MM.1S (cell line): ENCODE measurements around the gene TEX264.

Experiments
- DNase-seq: peaks from one replicate; pipeline ENCODE4 v3.0.0-alpha.2; 2015
- H2AFZ ChIP-seq: fragments of 300-600 bp; sonication (generic); 2 replicates; pipeline ENCODE4 v1.6.0; 2016; ENCODE audit warnings: antibody characterized with exemption, low read length
- H3F3A ChIP-seq: fragments of 300-600 bp; sonication (generic); 2 replicates; pipeline ENCODE4 v1.6.1; 2016; ENCODE audit warnings: mild to moderate bottlenecking, antibody characterized with exemption, low read length, moderate library complexity, mixed read lengths; ENCODE audit not compliant: insufficient read depth
- H3K27ac ChIP-seq: fragments of 300-600 bp; sonication (generic); 2 replicates; pipeline ENCODE4 v1.5.1; 2016; ENCODE audit warnings: mild to moderate bottlenecking, low read length
- H3K27me3 ChIP-seq: fragments of 300-600 bp; sonication (generic); replicated peaks from 2 replicates; pipeline ENCODE4 v1.6.0; 2016; ENCODE audit warnings: low read length; ENCODE audit not compliant: insufficient read depth
- H3K36me3 ChIP-seq: fragments of 300-600 bp; sonication (generic); replicated peaks from 2 replicates; pipeline ENCODE4 v1.6.1; 2016; ENCODE audit warnings: mild to moderate bottlenecking, low read length, mixed read lengths; ENCODE audit not compliant: insufficient read depth
- H3K4me1 ChIP-seq: fragments of 300-600 bp; sonication (generic); 2 replicates; pipeline ENCODE4 v1.6.1; 2016; ENCODE audit warnings: low read length, mixed read lengths
- H3K4me2 ChIP-seq: fragments of 300-600 bp; sonication (generic); 2 replicates; pipeline ENCODE4 v1.6.0; 2016; ENCODE audit warnings: low read depth, low read length
- H3K4me3 ChIP-seq: fragments of 300-600 bp; sonication (generic); 2 replicates; pipeline ENCODE4 v1.5.1; 2016; ENCODE audit warnings: low read length, mixed read lengths
- H3K79me2 ChIP-seq: fragments of 300-600 bp; sonication (generic); 2 replicates; pipeline ENCODE4 v1.6.1; 2016; ENCODE audit warnings: mixed run types, low read length, mixed read lengths
- H3K9ac ChIP-seq: fragments of 300-600 bp; sonication (generic); 2 replicates; pipeline ENCODE4 v1.6.1; 2016; ENCODE audit warnings: low read length, mixed read lengths
- H3K9me2 ChIP-seq: fragments of 300-600 bp; sonication (generic); replicated peaks from 2 replicates; pipeline ENCODE4 v1.6.1; 2016; ENCODE audit warnings: mild to moderate bottlenecking, low read length, mixed read lengths; ENCODE audit not compliant: insufficient read depth
- H3K9me3 ChIP-seq: fragments of 300-600 bp; sonication (generic); replicated peaks from 2 replicates; pipeline ENCODE4 v1.6.1; 2016; ENCODE audit warnings: mild to moderate bottlenecking, low read length, mixed read lengths; ENCODE audit not compliant: insufficient read depth
- H4K20me1 ChIP-seq: fragments of 300-600 bp; sonication (generic); 2 replicates; pipeline ENCODE4 v1.6.1; 2016; ENCODE audit warnings: mild to moderate bottlenecking, low read length, moderate library complexity, mixed read lengths; ENCODE audit not compliant: insufficient read depth
- CTCF ChIP-seq: fragments of 300-600 bp; sonication (generic); IDR thresholded peaks from 2 replicates; pipeline ENCODE4 v1.5.1; 2016; ENCODE audit warnings: antibody characterized with exemption, low read length, mixed read lengths
- EZH2 ChIP-seq: fragments of 300-600 bp; sonication (generic); optimal IDR thresholded peaks from 2 replicates; pipeline ENCODE3; 2017; ENCODE audit warnings: low read depth, mild to moderate bottlenecking, antibody characterized with exemption, low read length, mixed read lengths
- EZH2phosphoT487 ChIP-seq: fragments of 300-600 bp; sonication (generic); IDR thresholded peaks from 2 replicates; pipeline ENCODE4 v1.6.1; 2018; ENCODE audit warnings: antibody characterized with exemption, low read length

TEX264 gene

GRCh38 chr3:51686056-51686455, 15.0 kb downstream of the TEX264 start:
- H3K9me2 ChIP-seq, result no peaks in the 10 kb centered on the region
- H3K4me3 ChIP-seq, result peak overlapping the region; percentile 11; the same call in 1 of the 2 replicates

GRCh38 chr3:51686512-51687215, 15.6 kb downstream of the TEX264 start:
- Histone ChIP-seq H3K9ac (peak overlapping the region; percentile 27; the same call in 1 of the 2 replicates), H3K27me3 (no peaks in the 10 kb centered on the region), H3K79me2 (peaks cover 27% of the 10 kb centered on the region), H2AFZ (no peak overlapping the region), H3K4me3 (peak overlapping the region; percentile 11; the same call in 1 of the 2 replicates), H3K9me3 (no peaks in the 10 kb centered on the region), H3K4me1 (peaks cover 25% of the 10 kb centered on the region), H3F3A (peaks cover 4% of the 10 kb centered on the region), H4K20me1 (no peaks in the 10 kb centered on the region), H3K27ac (peak overlapping the region; percentile 44; the same call in 1 of the 2 replicates), H3K9me2 (no peaks in the 10 kb centered on the region), H3K36me3 (0 out of 2 replicates have a peak, but pooled peaks cover 2% of the 10 kb centered on the region), H3K4me2 (peak overlapping the region; percentile 45)
- peak; percentile 82 for DNase-seq
- TF ChIP-seq EZH2, result no peak
- no peak for TF ChIP-seq EZH2phosphoT487
- no peak for TF ChIP-seq CTCF

More at GRCh38 chr3:51686056-51686455, 15.0 kb downstream of the TEX264 start:
- Histone ChIP-seq H2AFZ (no peak overlapping the region), H3K4me2 (peak overlapping the region; percentile 45), H3K79me2 (peaks cover 27% of the 10 kb centered on the region), H3K9me3 (no peaks in the 10 kb centered on the region), H3K9ac (no peak overlapping the region; the same call in 1 of the 2 replicates), H4K20me1 (no peaks in the 10 kb centered on the region), H3K27me3 (no peaks in the 10 kb centered on the region), H3K4me1 (peaks cover 31% of the 10 kb centered on the region), H3K27ac (peak overlapping the region; percentile 44; the same call in 1 of the 2 replicates), H3F3A (peaks cover 11% of the 10 kb centered on the region), H3K36me3 (0 out of 2 replicates have a peak, but pooled peaks cover 2% of the 10 kb centered on the region)
- no peak for DNase-seq
- TF ChIP-seq CTCF (no peak), EZH2phosphoT487 (no peak)

- Histone ChIP-seq H3K4me3 (no peak overlapping the region), H3K36me3 (0 out of 2 replicates have a peak, but pooled peaks cover 2% of the 10 kb centered on the region), H2AFZ (no peak overlapping the region), H3F3A (no peaks in the 10 kb centered on the region), H4K20me1 (no peaks in the 10 kb centered on the region), H3K9me3 (no peaks in the 10 kb centered on the region), H3K9me2 (no peaks in the 10 kb centered on the region), H3K27ac (no peak overlapping the region), H3K9ac (no peak overlapping the region), H3K27me3 (no peaks in the 10 kb centered on the region), H3K79me2 (peaks cover 23% of the 10 kb centered on the region), H3K4me2 (no peak overlapping the region), H3K4me1 (peaks cover 21% of the 10 kb centered on the region)
- TF ChIP-seq EZH2 (no peak), CTCF (no peak), EZH2phosphoT487 (no peak)
- no peak for DNase-seq
Measured at GRCh38 chr3:51687431-51688205, 16.6 kb downstream of the TEX264 start.
